Effector memory CD4-positive, alpha-beta T cell (primary cell): ENCODE data around the gene HACD4.
A peak's percentile ranks its signal among the peaks of the same experiment; 100 is the strongest.

Source experiments
- DNase-seq, 3 donors: peaks; one replicate each; pipeline ENCODE4 v3.0.0-alpha.2; 2020
- H3K27ac ChIP-seq: 2 replicates; pipeline ENCODE4 v1.7.0; 2013; ENCODE audit warnings: mild to moderate bottlenecking, low read length, moderate library complexity; ENCODE audit not compliant: insufficient read depth, poor library complexity, severe bottlenecking
- H3K27me3 ChIP-seq: replicated peaks from 2 replicates; pipeline ENCODE4 v1.7.0; 2013; ENCODE audit warnings: mild to moderate bottlenecking, low read length; ENCODE audit not compliant: insufficient read depth, control insufficient read depth, poor library complexity, severe bottlenecking
- H3K36me3 ChIP-seq: 2 replicates; pipeline ENCODE4 v1.7.0; 2013; ENCODE audit warnings: mild to moderate bottlenecking, low read length, moderate library complexity; ENCODE audit not compliant: control insufficient read depth, insufficient read depth
- H3K4me1 ChIP-seq: 2 replicates; pipeline ENCODE4 v1.7.0; 2013; ENCODE audit warnings: low read length, mild to moderate bottlenecking; ENCODE audit not compliant: control insufficient read depth, insufficient read depth, poor library complexity, severe bottlenecking
- H3K4me3 ChIP-seq: 2 replicates; pipeline ENCODE4 v1.7.0; 2013; ENCODE audit warnings: low read length, low read depth, mild to moderate bottlenecking; ENCODE audit not compliant: insufficient read depth, poor library complexity, severe bottlenecking
- H3K9me3 ChIP-seq: 2 replicates; pipeline ENCODE4 v1.7.0; 2013; ENCODE audit warnings: mild to moderate bottlenecking, low read length, moderate library complexity; ENCODE audit not compliant: control insufficient read depth

HACD4 gene

DNA sequence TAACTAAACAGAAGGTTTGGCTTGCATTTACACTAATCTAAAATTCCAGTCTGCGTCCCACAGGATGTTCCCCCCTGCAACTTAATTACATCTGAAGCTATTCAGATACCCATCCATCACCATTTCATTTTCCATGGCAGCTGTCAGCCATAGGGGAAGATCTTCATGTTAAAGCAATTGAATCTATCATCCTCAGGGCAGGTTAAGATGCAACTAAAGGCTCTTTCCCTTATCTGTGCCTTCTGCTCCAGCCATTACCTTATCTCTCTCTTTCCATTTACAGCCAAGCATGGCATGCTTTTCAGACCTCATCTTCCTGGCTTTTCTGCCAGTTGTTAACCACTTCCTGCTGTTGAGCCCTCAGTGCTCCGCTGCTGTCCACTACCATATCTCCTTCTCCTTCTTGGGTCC, 15.8 kb upstream of the HACD4 start:
- Histone ChIP-seq H3K36me3 (no peaks in the 10 kb centered on the region), H3K4me3 (no peak overlapping the region), H3K9me3 (no peaks in the 10 kb centered on the region), H3K27ac (no peak overlapping the region), H3K4me1 (no peaks in the 10 kb centered on the region), H3K27me3 (no peaks in the 10 kb centered on the region)
- DNase-seq: no peak

DNA sequence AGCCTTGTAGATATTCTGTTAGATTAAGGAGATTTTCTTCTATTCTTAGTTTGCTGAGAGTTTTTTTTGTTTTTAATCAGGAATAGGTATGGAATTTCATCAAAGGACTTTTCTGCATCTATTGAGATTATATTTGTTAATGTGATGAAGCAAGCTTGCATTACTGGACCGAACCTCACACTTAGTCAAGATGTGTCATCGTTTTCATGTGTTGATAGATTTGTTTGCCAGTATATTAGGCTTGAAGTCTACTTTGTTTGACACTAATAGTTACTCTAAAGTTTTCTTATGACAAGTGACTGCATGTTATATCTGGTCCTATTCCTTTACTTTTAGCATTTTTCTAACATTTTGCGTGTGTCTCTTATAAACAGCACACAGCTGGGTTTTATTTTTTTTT, 12.4 kb upstream of the HACD4 start:
- Histone ChIP-seq H3K4me3 (no peak overlapping the region), H3K9me3 (no peaks in the 10 kb centered on the region), H3K27me3 (no peaks in the 10 kb centered on the region), H3K4me1 (no peaks in the 10 kb centered on the region), H3K27ac (no peak overlapping the region), H3K36me3 (no peaks in the 10 kb centered on the region)
- no peak for DNase-seq

DNA sequence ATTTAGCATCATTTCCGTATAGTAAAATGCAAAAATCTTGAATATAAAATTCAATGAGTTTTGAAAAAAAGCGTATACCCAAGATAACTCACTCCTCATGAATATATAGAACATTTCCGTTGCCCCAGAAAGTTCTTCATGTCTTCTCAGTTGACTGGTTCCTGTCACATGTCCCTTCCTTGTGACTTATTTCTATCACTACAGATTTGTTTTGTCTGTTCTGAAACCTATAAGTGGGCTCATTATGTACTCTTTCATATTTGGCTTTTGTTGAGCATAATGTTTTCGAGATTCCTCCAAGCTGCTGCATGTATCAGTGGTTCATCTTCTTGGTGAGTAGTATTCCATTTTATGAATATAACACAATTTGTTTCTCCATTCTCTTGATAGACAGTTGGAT, 11.0 kb upstream of the HACD4 start:
- Histone ChIP-seq H3K27ac (no peak overlapping the region), H3K4me3 (no peak overlapping the region), H3K4me1 (no peaks in the 10 kb centered on the region), H3K9me3 (no peaks in the 10 kb centered on the region), H3K27me3 (no peaks in the 10 kb centered on the region), H3K36me3 (no peaks in the 10 kb centered on the region)
- no peak for DNase-seq

DNA sequence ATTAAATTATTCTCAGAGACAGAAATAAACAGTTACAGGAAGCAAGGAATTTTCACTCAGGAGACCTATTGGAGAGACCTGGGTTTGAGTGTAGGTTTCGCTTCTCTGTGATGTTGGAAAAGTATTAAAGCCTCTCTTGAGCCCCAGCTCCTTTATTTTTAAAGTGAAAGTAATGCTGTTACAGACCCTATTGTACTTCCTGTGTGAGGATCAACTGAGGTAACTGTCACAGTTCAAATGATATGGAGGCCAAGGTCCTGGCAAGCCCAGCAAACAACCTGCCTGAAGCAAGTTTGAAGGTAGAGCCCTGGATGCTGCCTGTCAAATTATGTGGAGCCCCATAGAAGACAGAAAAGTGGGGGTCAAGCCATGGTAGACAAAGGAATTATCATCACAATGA, 7.9 kb upstream of the HACD4 start:
- Histone ChIP-seq H3K27ac (no peak overlapping the region), H3K4me1 (no peaks in the 10 kb centered on the region), H3K36me3 (no peaks in the 10 kb centered on the region), H3K4me3 (no peak overlapping the region), H3K27me3 (no peaks in the 10 kb centered on the region), H3K9me3 (no peaks in the 10 kb centered on the region)
- no peak for DNase-seq

DNA sequence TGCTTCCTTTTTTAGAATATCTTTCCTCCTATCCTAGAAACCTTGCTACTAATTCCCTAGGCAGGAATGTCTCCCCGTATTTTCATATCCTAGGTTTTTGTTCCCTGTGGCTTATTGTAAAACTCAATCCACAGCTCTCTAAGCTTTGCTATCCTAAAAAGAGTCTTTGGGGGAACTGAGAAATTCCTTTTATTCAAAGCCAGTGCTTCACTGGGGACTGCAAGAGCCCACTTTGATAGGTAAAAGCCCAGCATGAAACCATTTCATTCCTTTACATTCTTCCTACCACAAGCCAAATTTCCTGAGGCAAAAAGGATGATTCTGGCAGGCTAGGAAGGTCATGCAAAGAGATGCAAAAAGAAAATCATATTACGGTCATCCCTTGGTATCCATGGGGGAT, 5.8 kb upstream of the HACD4 start:
- no peaks in the 10 kb centered on the region for H3K4me1 ChIP-seq
- H3K27ac ChIP-seq: no peak overlapping the region
- no peak for DNase-seq
- H3K9me3 ChIP-seq: no peaks in the 10 kb centered on the region
- no peaks in the 10 kb centered on the region for H3K27me3 ChIP-seq
- H3K36me3 ChIP-seq: no peaks in the 10 kb centered on the region
- H3K4me3 ChIP-seq: no peak overlapping the region

DNA sequence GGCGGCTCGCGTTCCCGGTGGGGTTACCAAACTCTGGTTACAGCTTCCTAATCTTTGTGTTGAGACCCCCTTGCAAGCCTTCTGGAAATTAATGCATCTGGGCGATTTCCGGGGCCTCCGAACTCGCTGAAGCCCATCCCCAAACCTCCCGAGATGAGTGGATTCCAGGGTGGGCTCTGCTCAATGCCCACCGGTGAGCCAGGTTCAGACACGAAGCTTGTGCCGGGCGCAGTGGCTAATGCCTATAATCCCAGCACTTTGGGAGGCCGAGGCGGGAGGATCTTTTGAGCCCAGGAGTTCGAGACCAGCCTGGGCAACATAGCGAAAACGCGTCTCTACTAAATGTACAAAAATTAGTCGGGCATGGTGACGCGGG, 356 bp upstream of the HACD4 start:
- DNase-seq: no peak
- Histone ChIP-seq H3K4me1 (peaks cover 14% of the 10 kb centered on the region), H3K4me3 (peak overlapping the region; percentile 82), H3K36me3 (no peaks in the 10 kb centered on the region), H3K9me3 (no peaks in the 10 kb centered on the region), H3K27me3 (no peaks in the 10 kb centered on the region), H3K27ac (peak overlapping the region; percentile 77)

DNA sequence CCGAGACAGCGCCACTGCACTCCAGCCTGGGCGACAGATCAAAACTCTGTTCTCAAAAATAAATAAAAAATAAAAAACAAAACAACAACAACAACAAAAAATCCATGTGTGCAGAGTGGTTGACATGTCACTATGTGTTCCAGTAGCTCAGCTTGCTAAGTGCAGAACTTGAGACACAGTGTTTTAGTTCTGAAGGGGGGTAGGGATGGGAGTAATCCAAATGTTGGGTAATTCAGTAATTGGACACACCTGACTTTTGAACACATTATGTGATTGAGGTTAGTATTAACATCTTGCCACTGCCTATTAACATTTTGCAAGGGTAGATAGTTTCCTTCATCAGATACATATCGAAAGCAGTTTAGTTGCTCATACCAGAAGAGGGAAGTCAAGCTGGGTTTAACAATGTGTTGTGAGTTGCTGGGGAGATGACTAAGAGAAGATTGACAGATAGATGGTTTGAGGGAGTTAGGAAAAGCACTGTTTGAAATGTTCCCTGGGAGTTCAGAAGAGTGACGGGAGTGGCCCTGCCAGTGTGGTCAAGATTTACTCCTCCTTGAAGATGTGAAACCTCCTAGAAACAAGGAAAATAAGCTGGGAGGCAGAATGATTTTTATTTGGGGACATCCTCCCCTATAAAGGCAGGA, 928 bp downstream of the HACD4 start:
- Histone ChIP-seq H3K4me1 (peaks cover 14% of the 10 kb centered on the region), H3K27ac (peak overlapping the region; percentile 77), H3K4me3 (peak overlapping the region; percentile 82)

DNA sequence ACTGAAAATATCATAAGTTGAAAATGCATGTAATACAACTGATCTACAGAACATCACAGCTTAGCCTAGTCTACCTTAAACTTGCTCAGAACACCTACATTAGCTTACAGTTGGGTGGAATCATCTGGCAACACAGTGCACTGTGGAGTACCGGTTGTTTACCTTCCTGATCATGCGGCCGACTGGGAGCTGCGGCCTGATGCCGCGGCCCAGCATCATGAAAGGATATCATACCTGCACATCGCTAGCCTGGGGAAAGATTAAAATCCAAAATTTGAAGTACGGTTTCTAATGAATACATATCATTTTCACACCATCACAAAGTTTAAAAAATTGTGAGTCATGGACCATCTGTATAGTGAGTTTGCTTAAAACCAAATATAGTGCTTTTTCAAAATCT, 1.8 kb downstream of the HACD4 start:
- no peaks in the 10 kb centered on the region for H3K9me3 ChIP-seq
- no peak overlapping the region for H3K27ac ChIP-seq
- no peak for DNase-seq
- peaks cover 8% of the 10 kb centered on the region for H3K36me3 ChIP-seq
- H3K4me1 ChIP-seq: peaks cover 14% of the 10 kb centered on the region
- H3K27me3 ChIP-seq: no peaks in the 10 kb centered on the region
- H3K4me3 ChIP-seq: no peak overlapping the region

More for the DNA sequence above, 928 bp downstream of the HACD4 start:
- peaks cover 8% of the 10 kb centered on the region for H3K36me3 ChIP-seq
- DNase-seq: no peak
- H3K27me3 ChIP-seq: no peaks in the 10 kb centered on the region
- no peaks in the 10 kb centered on the region for H3K9me3 ChIP-seq

DNA sequence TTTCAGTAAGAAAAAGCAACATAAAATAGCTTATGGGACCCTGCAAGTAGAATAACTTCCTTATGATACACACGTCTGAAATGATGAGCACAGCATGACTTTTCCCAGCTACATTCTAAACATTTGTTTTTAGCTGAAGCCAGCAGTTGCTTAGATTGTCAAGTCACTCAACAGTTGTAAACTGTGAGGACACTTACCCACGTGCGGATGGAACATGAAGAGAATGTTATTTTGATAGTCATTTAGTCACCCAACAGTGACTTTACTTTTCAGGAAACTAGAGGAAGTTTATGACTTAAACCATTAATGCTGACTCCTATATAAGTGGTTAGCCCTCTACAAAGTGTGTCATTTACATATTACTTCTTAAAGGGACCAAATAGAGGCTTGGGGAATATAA, 3.0 kb downstream of the HACD4 start:
- H3K4me3 ChIP-seq: no peak overlapping the region
- no peaks in the 10 kb centered on the region for H3K9me3 ChIP-seq
- H3K27me3 ChIP-seq: no peaks in the 10 kb centered on the region
- peaks cover 14% of the 10 kb centered on the region for H3K4me1 ChIP-seq
- DNase-seq: no peak
- no peak overlapping the region for H3K27ac ChIP-seq
- H3K36me3 ChIP-seq: peaks cover 8% of the 10 kb centered on the region

DNA sequence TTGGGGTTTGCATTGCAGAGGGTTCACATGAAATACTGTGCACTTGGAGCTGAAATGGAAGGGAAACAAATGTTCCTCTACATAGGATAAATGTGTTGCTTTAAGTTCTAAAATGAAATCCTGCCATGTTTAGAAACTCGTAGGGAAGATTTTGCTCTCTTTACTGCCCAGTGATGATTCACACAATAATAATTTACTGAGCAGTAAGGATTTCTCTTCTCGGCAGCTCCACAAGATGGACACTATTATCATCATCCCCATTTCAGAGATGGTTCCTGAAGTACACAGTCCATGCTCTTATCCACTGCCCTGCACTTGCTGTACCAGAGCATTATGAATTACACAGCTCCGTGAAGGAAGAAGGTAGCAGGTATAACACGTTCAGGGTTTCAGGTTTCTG, 4.1 kb downstream of the HACD4 start:
- H3K4me1 ChIP-seq: peaks cover 14% of the 10 kb centered on the region

More for the DNA sequence above, 4.1 kb downstream of the HACD4 start:
- Histone ChIP-seq H3K27ac (no peak overlapping the region), H3K4me3 (no peak overlapping the region), H3K9me3 (no peaks in the 10 kb centered on the region), H3K27me3 (no peaks in the 10 kb centered on the region), H3K36me3 (peaks cover 8% of the 10 kb centered on the region)
- DNase-seq: no peak
